HEK293 (cell line): Measurements from ENCODE around the gene SLAMF1.

Source experiments
- CTCF ChIA-PET: fragments of 350-600 bp; formaldehyde crosslinking; extraction: SDS; loops from one replicate; lab custom pipeline; 2021; ENCODE audit warnings: antibody characterized with exemption; lab: Yijun Ruan, JAX
- POLR2A ChIA-PET: fragments of 300-600 bp; formaldehyde crosslinking; extraction: SDS; loops from one replicate; lab custom pipeline; 2020; ENCODE audit warnings: antibody characterized with exemption, inconsistent platforms; lab: Yijun Ruan, JAX
- H3K27ac ChIP-seq: fragments of 200-500 bp; sonication (Bioruptor generic); 2 replicates; pipeline ENCODE4 v1.5.1; 2014; ENCODE audit warnings: low read depth, low read length, control low read depth, inconsistent platforms; ENCODE audit errors: extremely low read depth
- H3K36me3 ChIP-seq, 2 experiments: fragments of 200-500 bp in 1 of 2; sonication (Bioruptor generic) in 1 of 2; 1 replicate in 1 of 2; 2 replicates in 1 of 2; pipeline ENCODE4 v1.5.1; 2014 to 2017; ENCODE audit warnings: inconsistent platforms in 2 of 2, low read length in 2 of 2; ENCODE audit not compliant: control insufficient read depth in 2 of 2, insufficient read depth in 1 of 2
- H3K4me1 ChIP-seq: fragments of 200-500 bp; sonication (Bioruptor generic); 2 replicates; pipeline ENCODE4 v1.5.1; 2014; ENCODE audit warnings: mild to moderate bottlenecking, low read length, inconsistent platforms; ENCODE audit not compliant: control insufficient read depth, insufficient read depth
- H3K4me3 ChIP-seq: 2 replicates; pipeline ENCODE4 v1.5.1; 2011; ENCODE audit warnings: low read depth, mild to moderate bottlenecking, control low read depth, low read length, moderate library complexity
- H3K9me3 ChIP-seq: fragments of 200-500 bp; sonication (Bioruptor generic); 2 replicates; pipeline ENCODE4 v1.5.1; 2014; ENCODE audit warnings: low read depth, low read length, inconsistent platforms; ENCODE audit not compliant: control insufficient read depth, insufficient read depth
- BCL11B ChIP-seq: fragments of 450-650 bp; formaldehyde crosslinking; IDR thresholded peaks from 2 replicates; pipeline ENCODE4 v1.5.1; 2016; ENCODE audit warnings: low read depth, missing biosample characterization, missing genetic modification characterization
- HOXC10 ChIP-seq: sonication (generic); formaldehyde crosslinking; IDR thresholded peaks from 2 replicates; pipeline ENCODE4 v1.8.1; 2023; ENCODE audit warnings: mild to moderate bottlenecking, missing genetic modification reagents
- KLF16 ChIP-seq: fragments of 450-650 bp; formaldehyde crosslinking; IDR thresholded peaks from 2 replicates; pipeline ENCODE4 v1.5.1; 2017; ENCODE audit warnings: missing biosample characterization, missing genetic modification characterization
- OVOL3 ChIP-seq: fragments of 450-650 bp; formaldehyde crosslinking; IDR thresholded peaks from 2 replicates; pipeline ENCODE4 v1.5.1; 2016; ENCODE audit warnings: missing biosample characterization, missing genetic modification characterization
- PRDM2 ChIP-seq: fragments of 450-650 bp; formaldehyde crosslinking; IDR thresholded peaks from 2 replicates; pipeline ENCODE4 v1.5.1; 2016; ENCODE audit warnings: missing biosample characterization, missing genetic modification characterization, borderline replicate concordance
- REPIN1 ChIP-seq: fragments of 450-650 bp; formaldehyde crosslinking; IDR thresholded peaks from 2 replicates; pipeline ENCODE4 v1.5.1; 2017; ENCODE audit warnings: missing biosample characterization, missing genetic modification characterization, low read depth
- TRIM28 ChIP-seq: IDR thresholded peaks from 2 replicates; pipeline ENCODE4 v1.6.1; 2011; ENCODE audit warnings: low read length, control low read depth, borderline replicate concordance
- ZNF112 ChIP-seq: fragments of 450-650 bp; formaldehyde crosslinking; IDR thresholded peaks from 2 replicates; pipeline ENCODE4 v1.5.0; 2017; ENCODE audit warnings: missing biosample characterization, missing genetic modification characterization
- ZNF132 ChIP-seq: fragments of 450-650 bp; formaldehyde crosslinking; IDR thresholded peaks from 2 replicates; pipeline ENCODE4 v1.5.1; 2017; ENCODE audit warnings: missing biosample characterization, missing genetic modification characterization, borderline replicate concordance
- ZNF174 ChIP-seq: fragments of 450-650 bp; formaldehyde crosslinking; IDR thresholded peaks from 2 replicates; pipeline ENCODE4 v1.5.0; 2017; ENCODE audit warnings: missing biosample characterization, mild to moderate bottlenecking, missing genetic modification characterization
- ZNF223 ChIP-seq: fragments of 450-650 bp; formaldehyde crosslinking; IDR thresholded peaks from 2 replicates; pipeline ENCODE4 v1.5.1; 2016; ENCODE audit warnings: missing biosample characterization, missing genetic modification characterization
- ZNF23 ChIP-seq: fragments of 450-650 bp; formaldehyde crosslinking; IDR thresholded peaks from 2 replicates; pipeline ENCODE4 v1.5.1; 2016; ENCODE audit warnings: missing biosample characterization, missing genetic modification characterization, borderline replicate concordance
- ZNF274 ChIP-seq, 2 experiments: fragments of 200-500 bp in 1 of 2; fragments of 450-650 bp in 1 of 2; sonication (Bioruptor generic) in 1 of 2; formaldehyde crosslinking in 1 of 2; IDR thresholded peaks; 2 replicates each; pipeline versions ENCODE4 v1.5.1 to v1.6.1; 2014 to 2016; ENCODE audit warnings: borderline replicate concordance in 1 of 2, inconsistent platforms in 1 of 2, low read length in 1 of 2, missing biosample characterization in 1 of 2, missing genetic modification characterization in 1 of 2
- ZNF280C ChIP-seq: fragments of 450-650 bp; formaldehyde crosslinking; IDR thresholded peaks from 2 replicates; pipeline ENCODE4 v1.5.1; 2016; ENCODE audit warnings: missing biosample characterization, missing genetic modification characterization
- ZNF311 ChIP-seq: fragments of 450-650 bp; formaldehyde crosslinking; IDR thresholded peaks from 2 replicates; pipeline ENCODE4 v1.5.1; 2017; ENCODE audit warnings: missing biosample characterization, missing genetic modification characterization, borderline replicate concordance
- ZNF654 ChIP-seq: fragments of 450-650 bp; formaldehyde crosslinking; IDR thresholded peaks from 2 replicates; pipeline ENCODE4 v1.5.1; 2016; ENCODE audit warnings: low read depth, missing biosample characterization, missing genetic modification characterization
- ZNF837 ChIP-seq: fragments of 450-650 bp; formaldehyde crosslinking; IDR thresholded peaks from 2 replicates; pipeline ENCODE4 v1.5.1; 2016; ENCODE audit warnings: missing biosample characterization, missing genetic modification characterization
- TF ChIP-seq, protein P1 (sequence below): fragments of 450-650 bp; formaldehyde crosslinking; IDR thresholded peaks from 2 replicates; pipeline ENCODE4 v1.5.1; 2017; ENCODE audit warnings: missing biosample characterization, missing genetic modification characterization
- TF ChIP-seq, protein P2 (sequence below): fragments of 450-650 bp; IDR thresholded peaks from 2 replicates; pipeline ENCODE4 v1.5.1; 2018; ENCODE audit warnings: missing biosample characterization, mild to moderate bottlenecking, missing genetic modification characterization

SLAMF1 gene

GRCh38 chr1:160643138-160643537 lies 3.7 kb downstream of the SLAMF1 start:
- Histone ChIP-seq H3K9me3 (no peaks in the 10 kb centered on the region), H3K4me1 (no peaks in the 10 kb centered on the region), H3K36me3 (no peaks in the 10 kb centered on the region), H3K27ac (no peak overlapping the region), H3K4me3 (no peak overlapping the region)
- ChIA-PET CTCF (interaction anchor here (1.4 kb wide), 1 partner anchor 309 kb away, joined by 3 read pairs; no protein-coding TSS in a partner anchor), POLR2A (no interaction called here)
- TF ChIP-seq, protein P1, sequence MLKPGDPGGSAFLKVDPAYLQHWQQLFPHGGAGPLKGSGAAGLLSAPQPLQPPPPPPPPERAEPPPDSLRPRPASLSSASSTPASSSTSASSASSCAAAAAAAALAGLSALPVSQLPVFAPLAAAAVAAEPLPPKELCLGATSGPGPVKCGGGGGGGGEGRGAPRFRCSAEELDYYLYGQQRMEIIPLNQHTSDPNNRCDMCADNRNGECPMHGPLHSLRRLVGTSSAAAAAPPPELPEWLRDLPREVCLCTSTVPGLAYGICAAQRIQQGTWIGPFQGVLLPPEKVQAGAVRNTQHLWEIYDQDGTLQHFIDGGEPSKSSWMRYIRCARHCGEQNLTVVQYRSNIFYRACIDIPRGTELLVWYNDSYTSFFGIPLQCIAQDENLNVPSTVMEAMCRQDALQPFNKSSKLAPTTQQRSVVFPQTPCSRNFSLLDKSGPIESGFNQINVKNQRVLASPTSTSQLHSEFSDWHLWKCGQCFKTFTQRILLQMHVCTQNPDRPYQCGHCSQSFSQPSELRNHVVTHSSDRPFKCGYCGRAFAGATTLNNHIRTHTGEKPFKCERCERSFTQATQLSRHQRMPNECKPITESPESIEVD: no peak
- TF ChIP-seq BCL11B (tag by site-specific recombination) (no peak), ZNF274 (IDR thresholded peaks at IDR 0.05; ENCODE audit: low read length) (no peak), ZNF274 (tag by site-specific recombination; IDR thresholded peaks at IDR 0.05; ENCODE audit: borderline replicate concordance) (no peak), ZNF23 (tag by site-specific recombination) (no peak), ZNF311 (tag by site-specific recombination) (no peak), PRDM2 (tag by site-specific recombination) (no peak), ZNF280C (tag by site-specific recombination) (no peak), KLF16 (no peak), ZNF654 (tag by site-specific recombination) (no peak), HOXC10 (CRISPR knock-in tag) (no peak), ZNF223 (tag by site-specific recombination) (no peak), ZNF132 (tag by site-specific recombination) (no peak), REPIN1 (tag by site-specific recombination) (no peak), ZNF174 (tag by site-specific recombination) (no peak), TRIM28 (no peak), ZNF837 (tag by site-specific recombination) (no peak), ZNF112 (tag by site-specific recombination) (no peak), OVOL3 (tag by site-specific recombination) (no peak)
- TF ChIP-seq, protein P2, sequence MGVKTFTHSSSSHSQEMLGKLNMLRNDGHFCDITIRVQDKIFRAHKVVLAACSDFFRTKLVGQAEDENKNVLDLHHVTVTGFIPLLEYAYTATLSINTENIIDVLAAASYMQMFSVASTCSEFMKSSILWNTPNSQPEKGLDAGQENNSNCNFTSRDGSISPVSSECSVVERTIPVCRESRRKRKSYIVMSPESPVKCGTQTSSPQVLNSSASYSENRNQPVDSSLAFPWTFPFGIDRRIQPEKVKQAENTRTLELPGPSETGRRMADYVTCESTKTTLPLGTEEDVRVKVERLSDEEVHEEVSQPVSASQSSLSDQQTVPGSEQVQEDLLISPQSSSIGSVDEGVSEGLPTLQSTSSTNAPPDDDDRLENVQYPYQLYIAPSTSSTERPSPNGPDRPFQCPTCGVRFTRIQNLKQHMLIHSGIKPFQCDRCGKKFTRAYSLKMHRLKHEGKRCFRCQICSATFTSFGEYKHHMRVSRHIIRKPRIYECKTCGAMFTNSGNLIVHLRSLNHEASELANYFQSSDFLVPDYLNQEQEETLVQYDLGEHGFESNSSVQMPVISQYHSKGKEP (tag by site-specific recombination): no peak
